Mononuclear cell (primary cell): ENCODE measurements around the gene TACC2. TPM values are rescaled to one million over a fixed set of nuclear protein-coding genes. Genes with fewer than 3 reads are reported as not detected.
"Not testable (repeated sequence)": the region's sequence is repeated elsewhere in the genome, so short reads cannot be mapped to it uniquely, and the experiment has no call there.

Experiments
- H3K27me3 ChIP-seq: 2 replicates; pipeline ENCODE4 v1.6.0; 2011; ENCODE audit warnings: low read length, control low read depth; ENCODE audit not compliant: insufficient read depth
- H3K4me1 ChIP-seq: 2 replicates; pipeline ENCODE4 v1.5.1; 2011; ENCODE audit warnings: mild to moderate bottlenecking, low read length, control low read depth; ENCODE audit not compliant: insufficient read depth
- H3K4me3 ChIP-seq: 2 replicates; pipeline ENCODE4 v1.5.1; 2011; ENCODE audit warnings: mild to moderate bottlenecking, low read length, moderate library complexity
- H3K9me3 ChIP-seq: 2 replicates; pipeline ENCODE4 v1.5.1; 2011; ENCODE audit warnings: low read depth, mild to moderate bottlenecking, control low read depth, low read length
- total RNA-seq: library from RNA; depleted of rRNA; stranded (reverse); fragments of >200 nt; gene quantifications from one replicate; pipeline ENCODE4 v1.2.3, GENCODE V29; 2012

TACC2 gene
- total RNA-seq, 1 donor: not detected

DNA sequence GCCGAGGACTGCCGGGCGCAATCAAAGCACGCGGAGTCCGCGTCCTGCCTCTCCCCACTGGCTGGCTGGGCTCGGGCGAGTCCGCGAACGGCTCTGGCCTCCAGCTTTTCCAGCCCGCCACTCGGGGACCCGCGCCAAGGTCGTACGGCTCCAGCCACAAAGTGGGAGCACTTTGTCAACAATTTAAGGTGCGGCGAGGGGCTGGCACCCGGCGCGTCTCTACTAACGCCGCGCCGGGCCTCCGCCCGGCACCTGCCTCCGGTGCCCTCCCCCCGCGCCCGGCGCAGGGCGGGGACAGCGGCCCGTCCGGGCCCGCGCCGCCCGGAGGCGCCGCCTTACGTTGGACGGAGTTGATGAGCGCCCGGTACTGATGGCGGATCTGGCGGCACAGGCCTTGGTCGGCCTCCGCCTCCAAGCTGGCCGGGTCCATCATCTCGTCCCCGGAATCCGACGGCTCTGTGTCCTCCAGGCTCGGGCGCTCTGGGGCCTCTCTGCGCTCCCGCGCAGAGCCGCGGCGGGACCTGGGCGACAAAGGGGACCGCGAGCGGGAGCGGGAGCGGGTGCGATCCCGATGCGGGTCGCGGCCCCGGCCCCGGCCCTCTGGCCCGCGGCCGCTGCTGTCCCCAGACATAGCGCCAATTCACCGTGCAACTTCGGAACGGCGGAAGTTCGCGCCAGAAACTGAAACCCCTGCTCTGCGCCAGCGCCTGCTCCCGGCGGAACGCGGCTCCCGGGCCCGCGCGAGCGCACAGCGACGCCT lies 14.2 kb upstream of the TACC2 start, which contains the start of gene NSMCE4A:
NSMCE4A (minus strand) TSS at position 683 of the 760 bp plus-strand sequence; CDS start at position 631, 52 bp downstream.
- Histone ChIP-seq H3K4me3 (peak within 1 kb of the TSS; percentile 87), H3K27me3 (no peaks in the 10 kb centered on the region), H3K4me1 (peaks cover 22% of the 10 kb centered on the region)

DNA sequence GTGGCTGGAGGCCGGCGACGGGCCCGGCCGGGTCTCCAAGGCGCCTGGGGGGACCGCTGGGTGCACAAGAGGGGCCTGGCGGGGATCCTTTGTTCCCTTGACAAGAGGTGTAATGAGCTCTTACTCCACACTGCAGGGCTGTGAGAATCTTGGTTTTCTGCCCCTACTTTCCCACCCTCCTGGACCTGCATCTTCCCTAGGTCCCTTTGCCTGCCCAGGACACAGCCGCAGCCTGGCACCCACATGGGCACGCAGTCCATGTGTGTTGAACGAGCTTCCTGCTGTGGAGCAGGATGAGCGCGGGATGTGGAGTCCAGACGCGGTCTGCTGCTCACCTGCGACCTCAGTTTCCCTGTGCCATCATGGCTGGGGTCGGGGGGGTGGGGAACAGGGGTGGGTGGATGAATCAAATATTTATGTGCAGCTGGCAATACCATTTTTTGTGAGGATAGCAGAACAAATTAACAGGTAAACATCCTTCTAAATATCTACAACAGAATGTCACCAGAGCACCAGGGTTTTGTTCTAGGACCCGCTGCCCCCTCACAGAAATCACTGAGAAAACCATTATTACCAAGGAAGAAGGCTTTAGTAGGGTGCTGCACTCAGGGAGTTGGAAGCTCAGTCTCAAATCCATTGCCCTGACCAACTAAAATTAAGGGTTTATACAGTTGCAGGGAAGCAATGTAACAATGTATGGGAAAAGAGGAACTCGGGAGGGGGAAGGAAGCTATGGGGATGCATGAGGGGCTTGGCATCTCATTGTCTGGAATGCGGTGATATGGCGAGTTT lies 13.5 kb upstream of the TACC2 start:
- Histone ChIP-seq H3K4me3 (peak overlapping the region; percentile 87), H3K9me3 (no peaks in the 10 kb centered on the region), H3K27me3 (no peaks in the 10 kb centered on the region), H3K4me1 (peaks cover 22% of the 10 kb centered on the region)

More for the DNA sequence above, 14.2 kb upstream of the TACC2 start, which contains the start of gene NSMCE4A:
- H3K9me3 ChIP-seq: no peaks in the 10 kb centered on the region

GRCh38 chr10:121976607-121977006 lies 12.4 kb upstream of the TACC2 start:
- no peaks in the 10 kb centered on the region for H3K27me3 ChIP-seq
- no peak overlapping the region for H3K4me3 ChIP-seq
- H3K9me3 ChIP-seq: no peaks in the 10 kb centered on the region
- peaks cover 22% of the 10 kb centered on the region for H3K4me1 ChIP-seq

- peaks cover 17% of the 10 kb centered on the region for H3K4me1 ChIP-seq
- H3K9me3 ChIP-seq: no peaks in the 10 kb centered on the region
- H3K4me3 ChIP-seq: no peak overlapping the region
- no peaks in the 10 kb centered on the region for H3K27me3 ChIP-seq
Observed at GRCh38 chr10:121978511-121978910, 10.5 kb upstream of the TACC2 start.

- peaks cover 10% of the 10 kb centered on the region for H3K9me3 ChIP-seq
- H3K27me3 ChIP-seq: no peaks in the 10 kb centered on the region
- H3K4me1 ChIP-seq: no peaks in the 10 kb centered on the region
- H3K4me3 ChIP-seq: no peak overlapping the region
Observed at GRCh38 chr10:121981346-121981745, 7.6 kb upstream of the TACC2 start.

GRCh38 chr10:121983852-121984251 lies 5.1 kb upstream of the TACC2 start:
- H3K4me1 ChIP-seq: no peaks in the 10 kb centered on the region
- H3K4me3 ChIP-seq: no peak overlapping the region
- no peaks in the 10 kb centered on the region for H3K27me3 ChIP-seq
- peaks cover 10% of the 10 kb centered on the region for H3K9me3 ChIP-seq

DNA sequence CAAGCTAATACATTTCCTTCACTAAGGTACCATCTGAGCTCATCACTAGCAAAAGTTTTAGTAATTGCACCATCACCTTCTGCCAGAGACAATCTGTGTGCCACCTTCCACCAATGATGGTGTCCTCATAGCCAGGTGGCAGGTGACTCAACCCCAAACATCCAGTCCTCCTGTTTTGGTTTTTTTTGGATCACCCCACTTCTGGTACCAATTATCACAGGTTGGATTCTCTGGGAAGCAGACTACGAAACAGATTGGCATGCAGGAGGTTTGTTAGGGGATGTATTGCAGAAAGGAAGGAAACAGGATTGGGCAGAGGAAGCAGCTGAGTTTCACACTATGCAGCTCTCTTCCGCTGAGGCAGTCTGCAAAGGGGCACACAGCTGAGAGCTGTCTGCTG lies 4.5 kb upstream of the TACC2 start:
- Histone ChIP-seq H3K4me3 (no peak overlapping the region), H3K9me3 (peaks cover 10% of the 10 kb centered on the region), H3K27me3 (no peaks in the 10 kb centered on the region), H3K4me1 (no peaks in the 10 kb centered on the region)

DNA sequence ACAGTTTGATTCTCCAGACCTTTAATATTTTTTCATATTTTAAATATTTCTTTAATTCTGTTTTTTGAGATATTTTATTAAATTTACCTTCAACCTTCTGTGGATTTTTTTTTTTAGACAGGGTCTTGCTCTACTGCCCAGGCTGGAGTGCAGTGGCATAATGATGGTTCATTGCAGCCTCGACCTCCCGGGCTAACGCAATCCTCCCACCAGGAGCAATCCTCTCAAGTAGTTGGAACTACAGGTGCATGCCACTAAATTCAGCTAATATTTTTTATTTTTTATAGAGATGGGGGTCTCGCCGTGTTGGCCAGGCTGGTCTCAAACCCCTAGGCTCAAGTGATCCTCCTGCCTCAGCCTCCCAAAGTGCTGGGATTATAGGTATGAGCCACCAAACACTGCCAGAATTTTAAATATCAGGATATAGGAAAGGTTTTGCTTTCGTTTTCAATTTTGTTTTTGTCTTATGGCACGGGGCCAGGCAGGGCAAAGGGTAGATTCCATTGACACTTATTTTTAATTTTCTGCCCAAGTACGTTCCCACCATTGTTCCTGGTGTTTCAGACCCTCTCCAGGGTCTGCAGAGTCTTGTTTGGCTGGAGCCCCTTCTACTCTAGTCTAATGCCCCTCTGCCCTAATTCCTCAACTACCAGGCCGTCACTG lies 1.2 kb downstream of the TACC2 start:
- Histone ChIP-seq H3K27me3 (peaks cover 4% of the 10 kb centered on the region), H3K9me3 (no peaks in the 10 kb centered on the region), H3K4me1 (no peaks in the 10 kb centered on the region), H3K4me3 (no peak overlapping the region)

GRCh38 chr10:121991727-121992126 lies 2.8 kb downstream of the TACC2 start:
- not testable (repeated sequence) for H3K27me3 ChIP-seq, H3K4me1 ChIP-seq, H3K9me3 ChIP-seq, H3K4me3 ChIP-seq

DNA sequence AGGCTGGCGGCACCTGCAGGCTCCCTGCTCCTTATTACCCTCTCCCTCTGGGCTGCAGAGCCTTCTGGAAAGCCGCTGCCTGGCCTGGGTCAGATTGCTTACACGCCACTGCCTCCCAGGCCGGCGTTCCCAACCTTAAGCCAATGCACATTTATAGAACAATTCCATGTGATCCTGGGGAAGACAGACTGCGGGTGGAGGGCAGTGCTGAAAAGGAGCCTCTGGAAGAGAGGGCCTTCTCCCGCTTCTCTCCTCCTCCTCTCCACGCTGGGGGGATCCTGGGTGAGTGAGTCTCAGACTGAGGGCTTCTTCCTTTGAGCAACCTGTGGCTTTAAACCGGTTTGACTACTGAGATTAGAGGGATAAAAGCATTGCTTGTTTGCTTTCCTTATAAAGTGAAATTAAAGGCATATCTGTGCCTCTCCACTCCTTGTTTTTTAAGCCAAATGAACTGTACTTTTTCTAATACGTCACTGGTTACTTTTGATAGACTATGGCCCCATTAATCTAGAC lies 5.5 kb downstream of the TACC2 start:
- Histone ChIP-seq H3K4me1 (no peaks in the 10 kb centered on the region), H3K4me3 (no peak overlapping the region), H3K27me3 (peaks cover 4% of the 10 kb centered on the region), H3K9me3 (no peaks in the 10 kb centered on the region)

- Histone ChIP-seq H3K4me1 (no peaks in the 10 kb centered on the region), H3K4me3 (no peak overlapping the region), H3K9me3 (peaks cover 4% of the 10 kb centered on the region), H3K27me3 (peaks cover 4% of the 10 kb centered on the region)
Observed at GRCh38 chr10:121998462-121998861, 9.5 kb downstream of the TACC2 start.

DNA sequence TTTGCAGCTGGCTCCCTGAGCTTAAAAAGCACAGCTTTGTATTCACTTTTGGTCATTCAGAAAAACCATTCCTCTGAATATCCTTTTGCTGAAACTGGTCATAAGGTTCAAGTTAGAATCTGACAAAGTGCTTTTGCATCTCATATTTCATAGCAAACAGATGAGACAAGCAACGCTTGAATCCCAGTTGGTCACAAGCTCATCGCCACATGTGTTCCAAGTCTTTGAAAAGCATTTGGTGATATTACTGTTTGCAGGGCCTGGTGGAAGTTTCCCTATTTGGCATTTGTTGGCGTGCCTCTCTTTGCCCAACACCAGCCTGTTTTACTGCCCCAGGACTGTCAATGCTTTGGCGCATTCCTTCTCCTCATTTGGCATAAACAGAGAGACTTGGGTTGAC lies 10.3 kb downstream of the TACC2 start:
- peaks cover 4% of the 10 kb centered on the region for H3K9me3 ChIP-seq
- no peaks in the 10 kb centered on the region for H3K4me1 ChIP-seq
- peaks cover 3% of the 10 kb centered on the region for H3K27me3 ChIP-seq
- no peak overlapping the region for H3K4me3 ChIP-seq

GRCh38 chr10:122001698-122002097 lies 12.7 kb downstream of the TACC2 start:
- H3K4me3 ChIP-seq: no peak overlapping the region

DNA sequence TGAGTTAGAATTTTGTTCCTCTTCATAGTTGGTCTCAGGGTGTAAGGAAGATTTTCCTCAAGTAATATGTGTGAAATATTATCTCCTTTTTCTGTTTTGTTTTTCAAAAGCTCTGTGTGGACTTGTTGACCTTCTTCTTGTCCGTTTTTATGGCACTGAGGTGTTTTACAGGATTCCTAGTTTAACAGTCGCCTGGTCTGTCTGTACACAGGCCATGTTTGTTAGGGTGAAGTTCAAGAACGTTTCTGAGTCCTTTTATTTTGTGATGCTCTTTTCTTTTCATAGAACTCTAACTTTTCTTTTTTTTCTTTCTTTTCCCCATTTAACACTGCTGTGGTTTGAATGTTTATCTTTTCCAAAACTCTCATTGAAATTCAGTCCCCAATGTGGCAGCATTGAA lies 18.5 kb downstream of the TACC2 start:
- H3K4me3 ChIP-seq: no peak overlapping the region

More at GRCh38 chr10:122001698-122002097, 12.7 kb downstream of the TACC2 start:
- H3K9me3 ChIP-seq: peaks cover 4% of the 10 kb centered on the region
- H3K4me1 ChIP-seq: no peaks in the 10 kb centered on the region
- no peaks in the 10 kb centered on the region for H3K27me3 ChIP-seq

More for the DNA sequence above, 18.5 kb downstream of the TACC2 start:
- Histone ChIP-seq H3K27me3 (no peaks in the 10 kb centered on the region), H3K4me1 (no peaks in the 10 kb centered on the region), H3K9me3 (peaks cover 2% of the 10 kb centered on the region)
